HL-60 (cell line): ENCODE measurements around the gene DIAPH3.

Source experiments
- POLR2AphosphoS5 ChIP-seq: IDR thresholded peaks from 2 replicates; pipeline ENCODE4 v1.6.1; 2012; ENCODE audit warnings: low read depth
- TF ChIP-seq, protein P1 (sequence below): IDR thresholded peaks from one replicate; pipeline ENCODE4 v1.5.1; 2011; ENCODE audit warnings: low read length, control low read depth, inconsistent platforms; ENCODE audit not compliant: insufficient read depth

GRCh38 chr13:60111691-60112090, 52.0 kb downstream of the DIAPH3 start:
- TF ChIP-seq, protein P1, sequence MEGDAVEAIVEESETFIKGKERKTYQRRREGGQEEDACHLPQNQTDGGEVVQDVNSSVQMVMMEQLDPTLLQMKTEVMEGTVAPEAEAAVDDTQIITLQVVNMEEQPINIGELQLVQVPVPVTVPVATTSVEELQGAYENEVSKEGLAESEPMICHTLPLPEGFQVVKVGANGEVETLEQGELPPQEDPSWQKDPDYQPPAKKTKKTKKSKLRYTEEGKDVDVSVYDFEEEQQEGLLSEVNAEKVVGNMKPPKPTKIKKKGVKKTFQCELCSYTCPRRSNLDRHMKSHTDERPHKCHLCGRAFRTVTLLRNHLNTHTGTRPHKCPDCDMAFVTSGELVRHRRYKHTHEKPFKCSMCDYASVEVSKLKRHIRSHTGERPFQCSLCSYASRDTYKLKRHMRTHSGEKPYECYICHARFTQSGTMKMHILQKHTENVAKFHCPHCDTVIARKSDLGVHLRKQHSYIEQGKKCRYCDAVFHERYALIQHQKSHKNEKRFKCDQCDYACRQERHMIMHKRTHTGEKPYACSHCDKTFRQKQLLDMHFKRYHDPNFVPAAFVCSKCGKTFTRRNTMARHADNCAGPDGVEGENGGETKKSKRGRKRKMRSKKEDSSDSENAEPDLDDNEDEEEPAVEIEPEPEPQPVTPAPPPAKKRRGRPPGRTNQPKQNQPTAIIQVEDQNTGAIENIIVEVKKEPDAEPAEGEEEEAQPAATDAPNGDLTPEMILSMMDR = no peak
- no peak for TF ChIP-seq POLR2AphosphoS5
